ENCODE data around the gene CASTOR2. TPM values are rescaled to one million over a fixed set of nuclear protein-coding genes. Genes with fewer than 3 reads are reported as not detected.

Gene CASTOR2
- polyA plus RNA-seq, 3 donors from 2014 or later: 1.4 to 2.0 TPM; not detected in 1

- DNase-seq: no peak
- Mint-ChIP-seq H3K36me3 (peaks cover 0 to 2% (median 0%) of the 10 kb centered on the region in 3 donors), H3K27ac (no peak overlapping the region), H3K4me1 (no peaks in the 10 kb centered on the region), H3K4me3 (no peak overlapping the region), H3K9me3 (no peaks in the 10 kb centered on the region), H3K27me3 (ENCODE audit: low read depth in 3 of 3) (peaks cover 0 to 2% (median 0%) of the 10 kb centered on the region in 3 donors)
These were observed 60.4 kb downstream of the CASTOR2 start for GRCh38 chr7:75024922-75025321.

GRCh38 chr7:75028299-75028698 is 63.8 kb downstream of the CASTOR2 start:
- no peak for DNase-seq
- Mint-ChIP-seq H3K27ac (no peak overlapping the region), H3K4me1 (no peaks in the 10 kb centered on the region), H3K27me3 (ENCODE audit: low read depth in 3 of 3) (peaks cover 0 to 2% (median 0%) of the 10 kb centered on the region in 3 donors), H3K36me3 (peaks cover 0 to 7% (median 0%) of the 10 kb centered on the region in 3 donors), H3K4me3 (no peak overlapping the region), H3K9me3 (no peaks in the 10 kb centered on the region)

GRCh38 chr7:75033064-75033463 is 68.6 kb downstream of the CASTOR2 start:
- Mint-ChIP-seq H3K36me3 (peaks cover 0 to 7% (median 0%) of the 10 kb centered on the region in 3 donors), H3K4me1 (no peaks in the 10 kb centered on the region), H3K4me3 (no peak overlapping the region), H3K9me3 (no peaks in the 10 kb centered on the region), H3K27me3 (ENCODE audit: low read depth in 3 of 3) (peaks cover 0 to 2% (median 0%) of the 10 kb centered on the region in 3 donors), H3K27ac (no peak overlapping the region)
- no peak for DNase-seq

GRCh38 chr7:75033826-75034225 is 69.3 kb downstream of the CASTOR2 start:
- Mint-ChIP-seq H3K27me3 (ENCODE audit: low read depth in 3 of 3) (peaks cover 0 to 2% (median 0%) of the 10 kb centered on the region in 3 donors), H3K27ac (peak overlapping the region in 1 of 6 donors; percentile 32), H3K4me3 (peak overlapping the region in 1 of 5 donors; percentile 21), H3K4me1 (no peaks in the 10 kb centered on the region), H3K9me3 (no peaks in the 10 kb centered on the region), H3K36me3 (peaks cover 0 to 7% (median 0%) of the 10 kb centered on the region in 3 donors)
- no peak for DNase-seq

- H3K4me3 Mint-ChIP-seq: no peak overlapping the region
- H3K9me3 Mint-ChIP-seq: no peaks in the 10 kb centered on the region
- peaks cover 0 to 2% (median 0%) of the 10 kb centered on the region in 3 donors for H3K27me3 Mint-ChIP-seq (ENCODE audit: low read depth in 3 of 3)
- no peaks in the 10 kb centered on the region for H3K4me1 Mint-ChIP-seq
- peaks cover 0 to 7% (median 0%) of the 10 kb centered on the region in 3 donors for H3K36me3 Mint-ChIP-seq
- peak overlapping the region in 1 of 6 donors; percentile 23 for H3K27ac Mint-ChIP-seq
- no peak for DNase-seq
These were observed 74.0 kb downstream of the CASTOR2 start for GRCh38 chr7:75038508-75038907.

GRCh38 chr7:75039166-75039565 is 74.7 kb downstream of the CASTOR2 start:
- H3K27me3 Mint-ChIP-seq (ENCODE audit: low read depth in 3 of 3): peaks cover 0 to 2% (median 0%) of the 10 kb centered on the region in 3 donors
- no peaks in the 10 kb centered on the region for H3K4me1 Mint-ChIP-seq
- H3K27ac Mint-ChIP-seq: no peak overlapping the region
- H3K9me3 Mint-ChIP-seq: no peaks in the 10 kb centered on the region
- no peak for DNase-seq
- H3K4me3 Mint-ChIP-seq: no peak overlapping the region
- H3K36me3 Mint-ChIP-seq: peaks cover 0 to 7% (median 4%) of the 10 kb centered on the region in 3 donors

- H3K4me3 Mint-ChIP-seq: no peak overlapping the region
- no peaks in the 10 kb centered on the region for H3K27me3 Mint-ChIP-seq (ENCODE audit: low read depth in 3 of 3)
- H3K9me3 Mint-ChIP-seq: no peaks in the 10 kb centered on the region
- H3K36me3 Mint-ChIP-seq: peaks cover 0 to 7% (median 4%) of the 10 kb centered on the region in 3 donors
- H3K4me1 Mint-ChIP-seq: no peaks in the 10 kb centered on the region
- no peak overlapping the region for H3K27ac Mint-ChIP-seq
- no peak for DNase-seq
These were observed 75.2 kb downstream of the CASTOR2 start for GRCh38 chr7:75039709-75040108.

- H3K36me3 Mint-ChIP-seq: peaks cover 0 to 7% (median 4%) of the 10 kb centered on the region in 3 donors
- no peaks in the 10 kb centered on the region for H3K9me3 Mint-ChIP-seq
- no peaks in the 10 kb centered on the region for H3K27me3 Mint-ChIP-seq (ENCODE audit: low read depth in 3 of 3)
- no peak overlapping the region for H3K27ac Mint-ChIP-seq
- H3K4me3 Mint-ChIP-seq: no peak overlapping the region
- DNase-seq: no peak
- H3K4me1 Mint-ChIP-seq: no peaks in the 10 kb centered on the region
These were observed 76.0 kb downstream of the CASTOR2 start for GRCh38 chr7:75040512-75040911.

GRCh38 chr7:75042286-75042685 is 77.8 kb downstream of the CASTOR2 start:
- Mint-ChIP-seq H3K36me3 (peaks cover 0 to 7% (median 4%) of the 10 kb centered on the region in 3 donors), H3K4me3 (no peak overlapping the region), H3K9me3 (no peaks in the 10 kb centered on the region), H3K27ac (peak overlapping the region in 1 of 6 donors; percentile 47), H3K27me3 (ENCODE audit: low read depth in 3 of 3) (no peaks in the 10 kb centered on the region), H3K4me1 (no peaks in the 10 kb centered on the region)
- no peak for DNase-seq

GRCh38 chr7:75042831-75043703 is 78.6 kb downstream of the CASTOR2 start:
- Mint-ChIP-seq H3K36me3 (peaks cover 0 to 7% (median 4%) of the 10 kb centered on the region in 3 donors), H3K27ac (no peak overlapping the region), H3K27me3 (ENCODE audit: low read depth in 3 of 3) (no peaks in the 10 kb centered on the region), H3K4me3 (no peak overlapping the region), H3K4me1 (no peaks in the 10 kb centered on the region), H3K9me3 (no peaks in the 10 kb centered on the region)
- no peak for DNase-seq

- no peak for DNase-seq
- Mint-ChIP-seq H3K4me3 (no peak overlapping the region), H3K36me3 (peaks cover 0 to 12% (median 4%) of the 10 kb centered on the region in 3 donors), H3K27ac (no peak overlapping the region), H3K27me3 (ENCODE audit: low read depth in 3 of 3) (no peaks in the 10 kb centered on the region), H3K4me1 (no peaks in the 10 kb centered on the region), H3K9me3 (no peaks in the 10 kb centered on the region)
These were observed 81.4 kb downstream of the CASTOR2 start for GRCh38 chr7:75045881-75046280.

GRCh38 chr7:75048435-75049379 is 84.2 kb downstream of the CASTOR2 start:
- no peaks in the 10 kb centered on the region for H3K27me3 Mint-ChIP-seq (ENCODE audit: low read depth in 3 of 3)
- DNase-seq: no peak
- no peak overlapping the region for H3K4me3 Mint-ChIP-seq
- no peak overlapping the region for H3K27ac Mint-ChIP-seq
- peaks cover 0 to 1% of the 10 kb centered on the region in 2 donors for H3K4me1 Mint-ChIP-seq
- no peaks in the 10 kb centered on the region for H3K9me3 Mint-ChIP-seq
- peaks cover 0 to 19% (median 2%) of the 10 kb centered on the region in 3 donors for H3K36me3 Mint-ChIP-seq

- Mint-ChIP-seq H3K27me3 (ENCODE audit: low read depth in 3 of 3) (no peaks in the 10 kb centered on the region), H3K27ac (no peak overlapping the region)
These were observed 85.3 kb downstream of the CASTOR2 start for GRCh38 chr7:75049817-75050216.

More at GRCh38 chr7:75049817-75050216, 85.3 kb downstream of the CASTOR2 start:
- Mint-ChIP-seq H3K4me3 (no peak overlapping the region), H3K9me3 (no peaks in the 10 kb centered on the region), H3K36me3 (peaks cover 0 to 19% (median 0%) of the 10 kb centered on the region in 3 donors), H3K4me1 (peaks cover 0 to 1% of the 10 kb centered on the region in 2 donors)
- no peak for DNase-seq
